WTC11 (cell line): ENCODE results near the gene DNMT3A. TPM values are rescaled to one million over a fixed set of nuclear protein-coding genes. Genes with fewer than 3 reads are reported as not detected.

Source experiments
- ATAC-seq: fragments of 200-7000 bp; cut with Tn5 transposase; 2 replicates; pipeline ENCODE4 v1.10.0; 2021; ENCODE audit warnings: mild to moderate bottlenecking, moderate library complexity
- CTCF ChIA-PET: fragments of 300-600 bp; sonication (Branson Sonifier 250); formaldehyde crosslinking; loops from one replicate; lab custom pipeline; 2021; ENCODE audit warnings: antibody characterized with exemption; lab: Charles Lee
- POLR2A ChIA-PET: fragments of 350-600 bp; sonication (Branson Sonifier 250); formaldehyde crosslinking; loops from one replicate; lab custom pipeline; 2021; ENCODE audit warnings: antibody characterized with exemption; lab: Charles Lee
- DNase-seq: peaks from one replicate; pipeline ENCODE4 v3.0.0; 2021; ENCODE audit warnings: low spot score
- H3K27ac Mint-ChIP-seq: 2 replicates; pipeline ENCODE4 v1.8.0; 2021; ENCODE audit warnings: mixed read lengths
- H3K27me3 Mint-ChIP-seq: 2 replicates; pipeline ENCODE4 v1.8.0; 2021; ENCODE audit warnings: low read depth, mild to moderate bottlenecking, moderate library complexity, mixed read lengths
- H3K36me3 Mint-ChIP-seq: 2 replicates; pipeline ENCODE4 v1.8.0; 2021; ENCODE audit warnings: mixed read lengths
- H3K4me1 Mint-ChIP-seq: 2 replicates; pipeline ENCODE4 v1.8.0; 2022; ENCODE audit warnings: mixed read lengths
- H3K4me3 Mint-ChIP-seq: 2 replicates; pipeline ENCODE4 v1.8.0; 2021; ENCODE audit warnings: mild to moderate bottlenecking, moderate library complexity, mixed read lengths
- H3K9me3 Mint-ChIP-seq: 2 replicates; pipeline ENCODE4 v1.8.0; 2021; ENCODE audit warnings: mixed read lengths
- FOXP1 ChIP-seq: sonication (generic); formaldehyde crosslinking; IDR thresholded peaks from 2 replicates; pipeline ENCODE4 v1.8.0; 2022; ENCODE audit warnings: missing genetic modification reagents, mild to moderate bottlenecking, moderate library complexity, borderline replicate concordance
- NR2C2 ChIP-seq: sonication (generic); formaldehyde crosslinking; IDR thresholded peaks from 2 replicates; pipeline ENCODE4 v1.8.0; 2022; ENCODE audit warnings: mild to moderate bottlenecking, missing genetic modification reagents
- TEAD1 ChIP-seq: sonication (generic); formaldehyde crosslinking; IDR thresholded peaks from 2 replicates; pipeline ENCODE4 v1.8.0; 2022; ENCODE audit warnings: mild to moderate bottlenecking, missing genetic modification reagents
- ZBTB21 ChIP-seq: sonication (generic); formaldehyde crosslinking; IDR thresholded peaks from 2 replicates; pipeline ENCODE4 v1.8.1; 2023; ENCODE audit warnings: mild to moderate bottlenecking, missing genetic modification reagents, borderline replicate concordance
- ZNF219 ChIP-seq: sonication (generic); formaldehyde crosslinking; IDR thresholded peaks from 2 replicates; pipeline ENCODE4 v1.8.0; 2023; ENCODE audit warnings: missing genetic modification reagents, mild to moderate bottlenecking, borderline replicate concordance
- total RNA-seq: library from RNA; stranded (reverse); gene quantifications from 3 replicates; pipeline ENCODE4 v1.2.3, GENCODE V29; 2021
- TF ChIP-seq, protein P1 (sequence below): sonication (generic); formaldehyde crosslinking; IDR thresholded peaks from 2 replicates; pipeline ENCODE4 v1.8.0; 2022; ENCODE audit warnings: mild to moderate bottlenecking, missing genetic modification reagents
- TF ChIP-seq, protein P2 (sequence below): sonication (generic); formaldehyde crosslinking; IDR thresholded peaks from 2 replicates; pipeline ENCODE4 v1.8.1; 2023; ENCODE audit warnings: mild to moderate bottlenecking, missing genetic modification reagents, moderate library complexity
- TF ChIP-seq, protein P3 (sequence below): fragments of 250-450 bp; sonication (Bioruptor Pico); IDR thresholded peaks from 2 replicates; pipeline ENCODE4 v1.9.0; 2021; ENCODE audit warnings: mild to moderate bottlenecking
- TF ChIP-seq, protein P4 (sequence below): sonication (generic); formaldehyde crosslinking; IDR thresholded peaks from 2 replicates; pipeline ENCODE4 v1.8.0; 2023; ENCODE audit warnings: mild to moderate bottlenecking, missing genetic modification reagents
- TF ChIP-seq, protein P5 (sequence below): sonication (generic); formaldehyde crosslinking; IDR thresholded peaks from 2 replicates; pipeline ENCODE4 v1.8.1; 2022; ENCODE audit warnings: mild to moderate bottlenecking, moderate library complexity, missing genetic modification reagents
- TF ChIP-seq, protein P6 (sequence below): sonication (generic); formaldehyde crosslinking; IDR thresholded peaks from 2 replicates; pipeline ENCODE4 v1.8.1; 2023; ENCODE audit warnings: mild to moderate bottlenecking, missing genetic modification reagents, moderate library complexity
- TF ChIP-seq, protein P7 (sequence below): fragments of 250-450 bp; sonication (Bioruptor Pico); IDR thresholded peaks from 2 replicates; pipeline ENCODE4 v1.9.0; 2021; ENCODE audit warnings: moderate library complexity, mild to moderate bottlenecking, inconsistent platforms, borderline replicate concordance
- TF ChIP-seq, protein P8 (sequence below): sonication (generic); formaldehyde crosslinking; IDR thresholded peaks from 2 replicates; pipeline ENCODE4 v1.8.1; 2023; ENCODE audit warnings: mild to moderate bottlenecking, missing genetic modification reagents

Gene DNMT3A
- total RNA-seq, 1 experiment from 2014 or later, result 154 TPM

DNA sequence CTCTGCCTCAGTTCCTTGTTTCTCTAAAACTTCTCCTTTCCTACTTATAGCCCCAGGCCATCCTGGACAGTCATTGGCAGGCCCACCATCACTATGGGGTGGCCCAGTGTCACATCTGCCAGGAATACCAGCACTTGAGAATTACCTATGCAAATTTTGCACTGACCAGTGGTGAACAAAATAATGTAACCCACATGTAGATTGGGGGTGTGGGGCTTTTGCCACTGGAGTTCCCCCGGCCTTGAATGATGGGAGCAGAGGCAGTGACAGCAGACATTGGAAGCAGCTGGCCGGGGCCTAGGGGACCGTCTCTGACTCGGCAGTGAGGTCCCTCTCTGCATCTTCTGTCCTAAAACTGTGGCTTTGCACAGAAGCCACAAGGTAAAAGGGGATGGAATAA lies 24.9 kb upstream of the DNMT3A start:
- DNase-seq (no peak), ATAC-seq (no peak)
- CTCF ChIA-PET, result no interaction called here
- no peak overlapping the region for H3K4me3 Mint-ChIP-seq
- TF ChIP-seq, protein P1, sequence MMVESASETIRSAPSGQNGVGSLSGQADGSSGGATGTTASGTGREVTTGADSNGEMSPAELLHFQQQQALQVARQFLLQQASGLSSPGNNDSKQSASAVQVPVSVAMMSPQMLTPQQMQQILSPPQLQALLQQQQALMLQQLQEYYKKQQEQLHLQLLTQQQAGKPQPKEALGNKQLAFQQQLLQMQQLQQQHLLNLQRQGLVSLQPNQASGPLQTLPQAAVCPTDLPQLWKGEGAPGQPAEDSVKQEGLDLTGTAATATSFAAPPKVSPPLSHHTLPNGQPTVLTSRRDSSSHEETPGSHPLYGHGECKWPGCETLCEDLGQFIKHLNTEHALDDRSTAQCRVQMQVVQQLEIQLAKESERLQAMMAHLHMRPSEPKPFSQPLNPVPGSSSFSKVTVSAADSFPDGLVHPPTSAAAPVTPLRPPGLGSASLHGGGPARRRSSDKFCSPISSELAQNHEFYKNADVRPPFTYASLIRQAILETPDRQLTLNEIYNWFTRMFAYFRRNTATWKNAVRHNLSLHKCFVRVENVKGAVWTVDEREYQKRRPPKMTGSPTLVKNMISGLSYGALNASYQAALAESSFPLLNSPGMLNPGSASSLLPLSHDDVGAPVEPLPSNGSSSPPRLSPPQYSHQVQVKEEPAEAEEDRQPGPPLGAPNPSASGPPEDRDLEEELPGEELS (CRISPR knock-in tag), result no peak
- TF ChIP-seq, protein P2, sequence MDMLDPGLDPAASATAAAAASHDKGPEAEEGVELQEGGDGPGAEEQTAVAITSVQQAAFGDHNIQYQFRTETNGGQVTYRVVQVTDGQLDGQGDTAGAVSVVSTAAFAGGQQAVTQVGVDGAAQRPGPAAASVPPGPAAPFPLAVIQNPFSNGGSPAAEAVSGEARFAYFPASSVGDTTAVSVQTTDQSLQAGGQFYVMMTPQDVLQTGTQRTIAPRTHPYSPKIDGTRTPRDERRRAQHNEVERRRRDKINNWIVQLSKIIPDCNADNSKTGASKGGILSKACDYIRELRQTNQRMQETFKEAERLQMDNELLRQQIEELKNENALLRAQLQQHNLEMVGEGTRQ (CRISPR knock-in tag), result no peak
- TF ChIP-seq ZBTB21 (CRISPR knock-in tag), result no peak
- TF ChIP-seq, protein P3, sequence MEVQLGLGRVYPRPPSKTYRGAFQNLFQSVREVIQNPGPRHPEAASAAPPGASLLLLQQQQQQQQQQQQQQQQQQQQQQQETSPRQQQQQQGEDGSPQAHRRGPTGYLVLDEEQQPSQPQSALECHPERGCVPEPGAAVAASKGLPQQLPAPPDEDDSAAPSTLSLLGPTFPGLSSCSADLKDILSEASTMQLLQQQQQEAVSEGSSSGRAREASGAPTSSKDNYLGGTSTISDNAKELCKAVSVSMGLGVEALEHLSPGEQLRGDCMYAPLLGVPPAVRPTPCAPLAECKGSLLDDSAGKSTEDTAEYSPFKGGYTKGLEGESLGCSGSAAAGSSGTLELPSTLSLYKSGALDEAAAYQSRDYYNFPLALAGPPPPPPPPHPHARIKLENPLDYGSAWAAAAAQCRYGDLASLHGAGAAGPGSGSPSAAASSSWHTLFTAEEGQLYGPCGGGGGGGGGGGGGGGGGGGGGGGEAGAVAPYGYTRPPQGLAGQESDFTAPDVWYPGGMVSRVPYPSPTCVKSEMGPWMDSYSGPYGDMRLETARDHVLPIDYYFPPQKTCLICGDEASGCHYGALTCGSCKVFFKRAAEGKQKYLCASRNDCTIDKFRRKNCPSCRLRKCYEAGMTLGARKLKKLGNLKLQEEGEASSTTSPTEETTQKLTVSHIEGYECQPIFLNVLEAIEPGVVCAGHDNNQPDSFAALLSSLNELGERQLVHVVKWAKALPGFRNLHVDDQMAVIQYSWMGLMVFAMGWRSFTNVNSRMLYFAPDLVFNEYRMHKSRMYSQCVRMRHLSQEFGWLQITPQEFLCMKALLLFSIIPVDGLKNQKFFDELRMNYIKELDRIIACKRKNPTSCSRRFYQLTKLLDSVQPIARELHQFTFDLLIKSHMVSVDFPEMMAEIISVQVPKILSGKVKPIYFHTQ (CRISPR knock-in tag), result no peak
- TF ChIP-seq, protein P4, sequence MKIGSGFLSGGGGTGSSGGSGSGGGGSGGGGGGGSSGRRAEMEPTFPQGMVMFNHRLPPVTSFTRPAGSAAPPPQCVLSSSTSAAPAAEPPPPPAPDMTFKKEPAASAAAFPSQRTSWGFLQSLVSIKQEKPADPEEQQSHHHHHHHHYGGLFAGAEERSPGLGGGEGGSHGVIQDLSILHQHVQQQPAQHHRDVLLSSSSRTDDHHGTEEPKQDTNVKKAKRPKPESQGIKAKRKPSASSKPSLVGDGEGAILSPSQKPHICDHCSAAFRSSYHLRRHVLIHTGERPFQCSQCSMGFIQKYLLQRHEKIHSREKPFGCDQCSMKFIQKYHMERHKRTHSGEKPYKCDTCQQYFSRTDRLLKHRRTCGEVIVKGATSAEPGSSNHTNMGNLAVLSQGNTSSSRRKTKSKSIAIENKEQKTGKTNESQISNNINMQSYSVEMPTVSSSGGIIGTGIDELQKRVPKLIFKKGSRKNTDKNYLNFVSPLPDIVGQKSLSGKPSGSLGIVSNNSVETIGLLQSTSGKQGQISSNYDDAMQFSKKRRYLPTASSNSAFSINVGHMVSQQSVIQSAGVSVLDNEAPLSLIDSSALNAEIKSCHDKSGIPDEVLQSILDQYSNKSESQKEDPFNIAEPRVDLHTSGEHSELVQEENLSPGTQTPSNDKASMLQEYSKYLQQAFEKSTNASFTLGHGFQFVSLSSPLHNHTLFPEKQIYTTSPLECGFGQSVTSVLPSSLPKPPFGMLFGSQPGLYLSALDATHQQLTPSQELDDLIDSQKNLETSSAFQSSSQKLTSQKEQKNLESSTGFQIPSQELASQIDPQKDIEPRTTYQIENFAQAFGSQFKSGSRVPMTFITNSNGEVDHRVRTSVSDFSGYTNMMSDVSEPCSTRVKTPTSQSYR, result no peak
- peaks cover 50% of the 10 kb centered on the region for H3K27me3 Mint-ChIP-seq
- H3K9me3 Mint-ChIP-seq, result no peaks in the 10 kb centered on the region
- POLR2A ChIA-PET, result no interaction called here
- no peak overlapping the region for H3K27ac Mint-ChIP-seq
- no peaks in the 10 kb centered on the region for H3K36me3 Mint-ChIP-seq
- H3K4me1 Mint-ChIP-seq, result peaks cover 24% of the 10 kb centered on the region

DNA sequence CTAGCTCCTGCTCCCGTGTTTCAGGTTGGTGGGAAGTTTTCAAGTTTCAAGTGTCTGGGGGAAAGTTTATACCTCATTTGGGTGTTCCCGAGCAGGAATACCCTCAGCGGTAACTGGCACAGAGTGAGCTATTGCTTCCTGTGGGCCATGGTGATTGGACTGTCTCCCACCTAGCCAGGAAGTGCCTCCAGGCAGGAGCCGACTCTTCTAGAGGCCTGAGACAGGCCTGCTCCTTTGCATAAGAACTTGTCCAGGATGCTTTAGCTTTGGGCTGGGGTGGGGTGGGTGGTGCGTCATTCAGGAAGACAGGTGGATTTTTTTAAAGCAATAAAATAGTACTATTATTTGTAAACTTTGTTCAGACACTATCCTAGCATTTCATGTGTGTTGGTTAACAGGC lies 23.5 kb upstream of the DNMT3A start:
- Mint-ChIP-seq H3K9me3 (no peaks in the 10 kb centered on the region), H3K4me3 (no peak overlapping the region), H3K27ac (no peak overlapping the region), H3K36me3 (no peaks in the 10 kb centered on the region)
- no peak for ATAC-seq
- CTCF ChIA-PET, result interaction anchor here (0.6 to 2.2 kb wide), 6 partner anchors 11 to 324 kb away, joined by 3 to 15 read pairs (median 4); no protein-coding TSS in a partner anchor
- TF ChIP-seq, protein P5, sequence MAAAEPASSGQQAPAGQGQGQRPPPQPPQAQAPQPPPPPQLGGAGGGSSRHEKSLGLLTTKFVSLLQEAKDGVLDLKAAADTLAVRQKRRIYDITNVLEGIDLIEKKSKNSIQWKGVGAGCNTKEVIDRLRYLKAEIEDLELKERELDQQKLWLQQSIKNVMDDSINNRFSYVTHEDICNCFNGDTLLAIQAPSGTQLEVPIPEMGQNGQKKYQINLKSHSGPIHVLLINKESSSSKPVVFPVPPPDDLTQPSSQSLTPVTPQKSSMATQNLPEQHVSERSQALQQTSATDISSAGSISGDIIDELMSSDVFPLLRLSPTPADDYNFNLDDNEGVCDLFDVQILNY (CRISPR knock-in tag), result no peak
- TF ChIP-seq FOXP1 (CRISPR knock-in tag), result no peak
- TF ChIP-seq, protein P6, sequence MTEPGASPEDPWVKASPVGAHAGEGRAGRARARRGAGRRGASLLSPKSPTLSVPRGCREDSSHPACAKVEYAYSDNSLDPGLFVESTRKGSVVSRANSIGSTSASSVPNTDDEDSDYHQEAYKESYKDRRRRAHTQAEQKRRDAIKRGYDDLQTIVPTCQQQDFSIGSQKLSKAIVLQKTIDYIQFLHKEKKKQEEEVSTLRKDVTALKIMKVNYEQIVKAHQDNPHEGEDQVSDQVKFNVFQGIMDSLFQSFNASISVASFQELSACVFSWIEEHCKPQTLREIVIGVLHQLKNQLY, result no peak
- TF ChIP-seq TEAD1 (CRISPR knock-in tag), result no peak
- TF ChIP-seq NR2C2 (CRISPR knock-in tag), result no peak
- TF ChIP-seq, protein P7, sequence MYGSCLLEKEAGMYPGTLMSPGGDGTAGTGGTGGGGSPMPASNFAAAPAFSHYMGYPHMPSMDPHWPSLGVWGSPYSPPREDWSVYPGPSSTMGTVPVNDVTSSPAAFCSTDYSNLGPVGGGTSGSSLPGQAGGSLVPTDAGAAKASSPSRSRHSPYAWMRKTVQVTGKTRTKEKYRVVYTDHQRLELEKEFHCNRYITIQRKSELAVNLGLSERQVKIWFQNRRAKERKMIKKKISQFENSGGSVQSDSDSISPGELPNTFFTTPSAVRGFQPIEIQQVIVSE (CRISPR knock-in tag), result no peak
- TF ChIP-seq, protein P8, sequence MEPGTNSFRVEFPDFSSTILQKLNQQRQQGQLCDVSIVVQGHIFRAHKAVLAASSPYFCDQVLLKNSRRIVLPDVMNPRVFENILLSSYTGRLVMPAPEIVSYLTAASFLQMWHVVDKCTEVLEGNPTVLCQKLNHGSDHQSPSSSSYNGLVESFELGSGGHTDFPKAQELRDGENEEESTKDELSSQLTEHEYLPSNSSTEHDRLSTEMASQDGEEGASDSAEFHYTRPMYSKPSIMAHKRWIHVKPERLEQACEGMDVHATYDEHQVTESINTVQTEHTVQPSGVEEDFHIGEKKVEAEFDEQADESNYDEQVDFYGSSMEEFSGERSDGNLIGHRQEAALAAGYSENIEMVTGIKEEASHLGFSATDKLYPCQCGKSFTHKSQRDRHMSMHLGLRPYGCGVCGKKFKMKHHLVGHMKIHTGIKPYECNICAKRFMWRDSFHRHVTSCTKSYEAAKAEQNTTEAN (CRISPR knock-in tag), result no peak
- no peak for TF ChIP-seq ZNF219 (CRISPR knock-in tag)
- TF ChIP-seq, all 79 proteins: peak for 0
- DNase-seq, result no peak
- Mint-ChIP-seq H3K27me3 (peaks cover 56% of the 10 kb centered on the region), H3K4me1 (peaks cover 12% of the 10 kb centered on the region)
- POLR2A ChIA-PET, result no interaction called here
